HT1080 (cell line): ENCODE results near the gene SNRPN. TPM values are rescaled to one million over a fixed set of nuclear protein-coding genes. Genes with fewer than 3 reads are reported as not detected.
"Not testable (repeated sequence)": the region's sequence is repeated elsewhere in the genome, so short reads cannot be mapped to it uniquely, and the experiment has no call there.

Experiments
- DNase-seq: peaks from one replicate; pipeline ENCODE4 v3.0.0-alpha.2; 2015; ENCODE audit warnings: low read depth
- small RNA-seq: library from RNA; depleted of rRNA; stranded (forward); fragments of <200 nt; gene quantifications from one replicate; pipeline ENCODE3, GENCODE V24; 2014
- total RNA-seq: library from RNA; depleted of rRNA; stranded (reverse); fragments of >200 nt; shearing (Covaris generic); gene quantifications from 2 replicates; pipeline ENCODE4 v1.2.3, GENCODE V29; 2014; rRNA removed

The SNRPN gene
- total RNA-seq, 1 experiment from 2014 or later, result 87.2 TPM

DNA sequence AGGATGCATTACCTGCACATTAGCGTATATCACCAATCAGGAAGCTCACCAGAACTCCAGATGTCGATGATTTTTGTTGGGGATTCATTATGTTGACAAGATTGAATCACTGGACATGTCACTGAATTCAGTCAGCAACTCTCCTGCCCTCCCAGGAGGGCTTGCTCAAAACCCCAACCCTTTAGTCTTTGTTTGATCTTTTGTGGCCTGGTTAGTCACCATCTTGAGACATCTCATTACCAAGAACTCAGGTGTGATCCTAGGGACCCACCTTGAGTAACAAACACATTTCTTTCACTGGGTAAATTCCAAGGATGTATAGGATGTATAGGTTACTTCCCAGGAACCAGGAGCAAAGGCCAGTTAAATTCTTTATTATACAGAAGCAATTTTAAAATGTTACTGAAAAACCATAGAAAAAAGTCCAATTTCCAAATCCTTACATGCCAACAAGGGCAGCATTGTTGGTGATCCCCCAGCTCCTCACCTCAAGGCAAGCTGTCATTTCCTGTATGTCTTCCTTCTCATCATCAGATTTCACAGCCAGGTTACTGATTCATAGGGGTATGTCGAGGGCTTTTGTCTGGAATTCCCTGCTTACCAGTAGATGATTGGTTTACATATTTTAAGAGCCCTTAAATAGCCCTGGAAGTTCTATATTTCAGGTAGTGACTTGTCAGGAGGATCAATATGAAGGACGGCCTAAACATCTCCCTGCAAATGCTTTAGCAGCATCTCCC lies 11.7 kb downstream of the SNRPN start:
- peak; percentile 53 for DNase-seq

DNA sequence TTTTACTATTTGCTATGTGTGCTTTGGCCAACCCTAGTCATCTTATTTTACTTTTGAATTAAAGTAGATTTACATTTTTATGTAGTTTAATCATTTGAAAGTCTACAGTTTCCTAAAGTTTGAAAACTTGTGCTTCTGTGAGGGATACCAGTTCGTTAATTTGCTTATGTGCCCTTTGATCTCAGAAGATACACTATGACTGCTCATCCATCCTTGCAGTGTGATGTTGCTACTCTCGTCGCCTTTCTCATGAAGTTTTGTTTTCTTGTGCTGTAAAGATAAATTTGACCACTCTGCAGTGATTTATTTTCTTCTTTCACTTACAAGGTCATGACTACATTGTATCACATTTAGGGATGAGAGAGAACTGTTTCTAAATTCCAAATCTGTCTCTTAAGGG lies 16.3 kb downstream of the SNRPN start:
- no peak for DNase-seq

DNA sequence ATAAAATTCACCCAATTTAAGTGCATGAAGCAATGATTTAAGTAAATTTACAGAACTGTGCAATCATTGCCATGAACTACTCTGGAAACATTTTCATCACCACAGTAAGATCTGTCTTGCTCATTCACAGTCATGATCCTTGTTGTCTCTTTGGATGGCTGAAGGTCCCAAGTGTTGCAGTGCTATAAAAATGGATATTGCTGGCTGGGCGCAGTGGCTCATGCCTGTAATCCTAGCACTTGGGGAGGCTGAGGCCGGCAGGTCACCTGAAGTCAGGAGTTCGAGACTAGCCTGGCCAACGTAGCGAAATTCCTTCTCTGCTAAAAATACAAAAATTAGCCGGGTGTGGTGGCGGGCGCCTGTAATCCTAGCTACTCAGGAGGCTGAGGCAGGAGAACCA lies 17.0 kb downstream of the SNRPN start:
- DNase-seq, result no peak

DNA sequence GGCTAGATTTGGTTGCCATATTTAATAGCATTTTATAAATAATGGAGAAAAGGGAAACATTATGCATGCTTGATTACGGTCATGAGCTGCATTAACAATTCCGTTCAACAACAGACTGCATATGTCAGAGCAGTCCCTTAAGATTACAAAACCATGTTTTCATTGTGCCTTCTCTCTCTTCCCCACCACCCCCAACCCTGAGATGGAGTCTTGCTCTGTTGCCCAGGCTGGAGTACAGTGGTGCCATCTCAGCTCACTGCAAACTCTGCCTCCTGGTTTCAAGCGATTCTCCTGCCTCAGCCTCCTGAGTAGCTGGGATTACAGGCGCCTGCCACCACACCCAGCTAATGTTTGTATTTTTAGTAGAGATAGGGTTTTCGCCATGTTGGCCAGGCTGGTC lies 17.9 kb downstream of the SNRPN start:
- not testable (repeated sequence) for DNase-seq

DNA sequence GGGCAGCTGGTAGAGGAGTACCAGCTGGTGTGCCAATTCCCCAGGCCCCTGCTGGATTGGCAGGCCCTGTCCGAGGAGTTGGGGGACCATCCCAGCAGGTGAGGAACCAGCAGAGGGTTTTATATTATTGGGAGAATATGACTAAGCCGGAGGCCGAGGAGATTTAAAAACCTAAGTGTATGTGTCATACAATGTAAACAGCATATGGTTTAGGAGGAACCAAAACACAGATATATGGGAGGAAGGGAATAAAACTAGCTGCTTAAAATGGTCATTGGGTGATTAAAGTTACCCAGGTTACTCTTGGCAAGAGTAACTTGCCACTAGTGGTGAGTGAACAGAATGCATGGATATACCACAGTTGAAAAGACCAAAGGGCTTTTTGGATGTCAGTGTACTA lies 22.1 kb downstream of the SNRPN start:
- DNase-seq, result no peak

DNA sequence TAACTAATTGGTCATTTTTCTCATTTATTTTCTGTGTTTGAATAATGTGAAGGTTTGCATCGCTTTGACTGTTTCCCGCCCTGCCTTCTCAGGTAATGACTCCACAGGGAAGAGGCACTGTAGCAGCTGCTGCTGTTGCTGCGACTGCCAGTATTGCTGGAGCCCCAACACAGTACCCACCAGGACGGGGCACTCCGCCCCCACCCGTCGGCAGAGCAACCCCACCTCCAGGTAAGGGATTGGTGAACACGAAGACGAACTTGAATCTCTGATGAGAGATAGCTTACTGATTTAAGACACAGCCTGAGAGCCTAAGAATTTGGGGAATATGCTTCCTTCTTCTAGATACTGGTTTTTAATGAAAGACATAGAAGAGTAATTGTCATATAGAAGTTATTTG lies 22.9 kb downstream of the SNRPN start:
- no peak for DNase-seq

DNA sequence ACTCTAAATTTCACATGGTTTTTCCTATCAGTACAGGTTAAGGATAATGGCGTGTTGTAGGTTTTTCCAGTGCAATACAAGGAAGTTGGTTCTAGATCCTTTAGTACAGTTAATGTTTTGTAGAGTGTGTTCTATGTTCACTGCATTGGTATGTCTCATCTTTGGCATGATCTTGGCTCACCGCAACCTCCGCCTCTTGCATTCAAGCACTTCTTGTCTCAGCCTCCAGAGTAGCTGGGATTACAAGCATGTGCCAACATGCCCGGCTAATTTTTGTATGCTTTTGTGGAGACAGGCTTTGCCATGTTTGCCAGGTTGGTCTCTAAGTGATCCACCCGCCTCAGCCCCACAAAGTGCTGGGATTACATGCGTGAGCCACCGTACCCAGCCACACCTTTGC lies 30.4 kb downstream of the SNRPN start:
- no peak for DNase-seq

DNA sequence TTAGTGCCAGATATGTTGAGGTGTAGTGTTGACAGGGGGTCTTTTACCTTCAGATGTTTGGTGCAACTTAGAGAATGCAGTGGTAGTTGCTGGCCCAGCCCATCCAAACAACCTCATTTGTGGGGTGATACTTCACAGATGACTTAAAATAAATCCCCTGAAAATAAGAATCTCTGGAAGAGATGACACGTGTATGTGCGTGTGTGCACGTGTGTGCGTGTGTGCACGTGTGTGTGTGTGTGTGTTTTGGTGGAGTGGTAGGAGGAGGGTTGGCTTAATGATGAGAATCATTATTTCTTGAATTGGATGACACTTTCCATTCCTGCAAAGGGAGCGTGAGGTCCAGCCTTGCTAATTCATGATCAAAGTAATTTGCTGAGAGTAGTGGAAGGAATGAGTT lies 31.9 kb downstream of the SNRPN start:
- DNase-seq, result no peak

DNA sequence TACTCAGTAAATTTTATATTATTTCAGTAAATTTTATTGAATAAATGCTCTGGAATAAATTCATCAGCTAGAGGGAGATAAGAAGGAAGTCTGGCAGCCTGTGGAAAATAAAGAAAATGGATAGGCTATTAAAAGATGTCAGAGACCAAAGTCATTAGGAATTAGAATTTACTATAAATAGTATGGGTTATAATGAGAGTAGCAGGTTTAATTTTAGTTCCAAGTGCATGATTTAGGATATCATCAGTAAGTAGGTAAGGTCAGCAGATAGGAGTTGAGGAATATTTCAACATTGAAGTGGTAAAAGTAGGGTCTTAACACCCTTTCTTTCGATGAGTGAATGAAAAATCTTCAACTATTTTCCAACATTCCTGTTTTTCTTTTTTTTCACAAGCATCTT lies 64.6 kb downstream of the SNRPN start:
- no peak for DNase-seq

- peak; percentile 2 for DNase-seq
Observed at GRCh38 chr15:25022233-25022632, 67.4 kb downstream of the SNRPN start.

Small RNA genes lying within 50 kb of the gene (small RNA-seq; reads per million reads assigned to genes)
- not detected for gene AC090602.1
- gene AC124312.4, result not detected
- not detected for gene AC124312.5

Other genes with a start within 250 kb of the SNRPN start
- gene SNURF, start within 50 bp of the SNRPN start, total RNA-seq, result 5.8 and 6.7 TPM in 2 replicates